22Rv1 (cell line): ENCODE results near the gene SLC17A3.

Source experiments
- H3K27ac ChIP-seq: fragments of 450-650 bp; 2 replicates; pipeline ENCODE4 v1.5.1; 2017
- CTCF ChIP-seq: fragments of 450-650 bp; IDR thresholded peaks from 2 replicates; pipeline ENCODE4 v1.5.1; 2017; ENCODE audit warnings: mild to moderate bottlenecking
- ZFX ChIP-seq: fragments of 450-650 bp; IDR thresholded peaks from 2 replicates; pipeline ENCODE4 v1.6.1; 2017; ENCODE audit warnings: antibody characterized with exemption, borderline replicate concordance

Gene SLC17A3

GRCh38 chr6:25874118-25874517 is at the start of gene SLC17A3:
SLC17A3 (minus strand) TSS chr6:25874243; CDS start chr6:25868387, 5,856 bp downstream.
- TF ChIP-seq ZFX: no peak
- TF ChIP-seq CTCF: no peak
- H3K27ac ChIP-seq: no peak within 1 kb of the TSS

GRCh38 chr6:25922301-25922700 is 48.3 kb upstream of the SLC17A3 start:
- TF ChIP-seq CTCF (no peak), ZFX (no peak)
- no peak overlapping the region for H3K27ac ChIP-seq

GRCh38 chr6:25921525-25922203 is 47.6 kb upstream of the SLC17A3 start:
- H3K27ac ChIP-seq: no peak overlapping the region
- TF ChIP-seq ZFX: no peak
- TF ChIP-seq CTCF: no peak

GRCh38 chr6:25919657-25920056 is 45.6 kb upstream of the SLC17A3 start:
- TF ChIP-seq CTCF: no peak
- no peak for TF ChIP-seq ZFX
- H3K27ac ChIP-seq: no peak overlapping the region

GRCh38 chr6:25918083-25918683 is 44.1 kb upstream of the SLC17A3 start:
- H3K27ac ChIP-seq: no peak overlapping the region
- no peak for TF ChIP-seq CTCF
- no peak for TF ChIP-seq ZFX

- no peak overlapping the region for H3K27ac ChIP-seq
- TF ChIP-seq ZFX (no peak), CTCF (no peak)
These were observed 42.9 kb upstream of the SLC17A3 start for GRCh38 chr6:25916789-25917490.

- no peak overlapping the region for H3K27ac ChIP-seq
- TF ChIP-seq CTCF (no peak), ZFX (no peak)
These were observed 42.3 kb upstream of the SLC17A3 start for GRCh38 chr6:25916330-25916729.
